Aorta (tissue), 5 donors: ENCODE results near the gene TMEM167B. TPM values are rescaled to one million over a fixed set of nuclear protein-coding genes. Genes with fewer than 3 reads are reported as not detected.

Experiments
- ATAC-seq: fragments of 200-7000 bp; cut with Tn5 transposase; one replicate; pipeline ENCODE4 v1.9.1; 2022; ENCODE audit warnings: moderate library complexity; ENCODE audit not compliant: low FRiP score
- DNase-seq, 2 donors: peaks; one replicate each; pipeline ENCODE4 v3.0.0-alpha.2; 2020
- H3K27ac ChIP-seq, 2 donors: one replicate each; pipeline ENCODE4 v1.5.1; 2013; ENCODE audit warnings: low read length in 2 of 2, mild to moderate bottlenecking in 2 of 2, moderate library complexity in 2 of 2, control low read depth in 1 of 2, inconsistent platforms in 1 of 2, low read depth in 1 of 2
- H3K27me3 ChIP-seq, 2 donors: one replicate each; pipeline ENCODE4 v1.6.1; 2013; ENCODE audit warnings: control low read depth in 1 of 2, low read length in 1 of 2, mild to moderate bottlenecking in 1 of 2, moderate library complexity in 1 of 2; ENCODE audit not compliant: insufficient read depth in 2 of 2, control insufficient read depth in 1 of 2
- H3K36me3 ChIP-seq, 2 donors: one replicate each; pipeline ENCODE4 v1.6.1; 2013; ENCODE audit warnings: control low read depth in 1 of 2, low read length in 1 of 2, mild to moderate bottlenecking in 1 of 2; ENCODE audit not compliant: insufficient read depth in 2 of 2, control insufficient read depth in 1 of 2
- H3K4me1 ChIP-seq, 2 donors: one replicate each; pipeline ENCODE4 v1.6.1; 2013; ENCODE audit warnings: low read length in 2 of 2, control low read depth in 1 of 2, mild to moderate bottlenecking in 1 of 2, moderate library complexity in 1 of 2; ENCODE audit not compliant: insufficient read depth in 2 of 2, control insufficient read depth in 1 of 2
- H3K4me3 ChIP-seq, 2 donors: one replicate each; pipeline ENCODE4 v1.5.1; 2013; ENCODE audit warnings: low read length in 2 of 2, control low read depth in 1 of 2, mild to moderate bottlenecking in 1 of 2
- H3K9me3 ChIP-seq: one replicate; pipeline ENCODE4 v1.6.1; 2013; ENCODE audit warnings: mild to moderate bottlenecking, low read length; ENCODE audit not compliant: control insufficient read depth
- WGBS, 2 donors: extraction: QIAGEN DNeasy Blood & Tissue Kit; methylation state at CpG; one replicate each; pipeline ENCODE4 v1.1.7; 2013; 5-methylcytosine and 5-hydroxymethylcytosine counted together
- intact Hi-C, 2 donors: fragments of 100-400 bp; cut with DNase I; formaldehyde crosslinking; loops; one replicate each; pipeline versions ENCODE4 v1.14.2 to v1.15.0; 2022
- polyA plus RNA-seq, 2 donors: library from polyadenylated mRNA; stranded (reverse); fragments of 200-250 nt; gene quantifications; one replicate each; pipeline ENCODE4 v1.2.3, GENCODE V29; 2013
- total RNA-seq, 2 donors: library from RNA; stranded (reverse); fragmentation: NEBNext Ultra II Directional; extraction: Animal tissue kit (Norgen Biotek cat#: 25700); gene quantifications; one replicate each; pipeline ENCODE4 v1.2.1, GENCODE V29; 2021
- donor health status: healthy with polysubstance abuse.
- donor health status: Bipolar disorder and iron deficiency.
- donor health status: DM: no; HTN: no; CAD: no.
- donor health status: DM: no; HTN: no; CAD: no.
- donor health status: DM: yes; HTN: yes; CAD: no.

The TMEM167B gene
- total and polyA plus RNA-seq, 4 donors = 26.7 to 43.2 (median 35.1) TPM

DNA sequence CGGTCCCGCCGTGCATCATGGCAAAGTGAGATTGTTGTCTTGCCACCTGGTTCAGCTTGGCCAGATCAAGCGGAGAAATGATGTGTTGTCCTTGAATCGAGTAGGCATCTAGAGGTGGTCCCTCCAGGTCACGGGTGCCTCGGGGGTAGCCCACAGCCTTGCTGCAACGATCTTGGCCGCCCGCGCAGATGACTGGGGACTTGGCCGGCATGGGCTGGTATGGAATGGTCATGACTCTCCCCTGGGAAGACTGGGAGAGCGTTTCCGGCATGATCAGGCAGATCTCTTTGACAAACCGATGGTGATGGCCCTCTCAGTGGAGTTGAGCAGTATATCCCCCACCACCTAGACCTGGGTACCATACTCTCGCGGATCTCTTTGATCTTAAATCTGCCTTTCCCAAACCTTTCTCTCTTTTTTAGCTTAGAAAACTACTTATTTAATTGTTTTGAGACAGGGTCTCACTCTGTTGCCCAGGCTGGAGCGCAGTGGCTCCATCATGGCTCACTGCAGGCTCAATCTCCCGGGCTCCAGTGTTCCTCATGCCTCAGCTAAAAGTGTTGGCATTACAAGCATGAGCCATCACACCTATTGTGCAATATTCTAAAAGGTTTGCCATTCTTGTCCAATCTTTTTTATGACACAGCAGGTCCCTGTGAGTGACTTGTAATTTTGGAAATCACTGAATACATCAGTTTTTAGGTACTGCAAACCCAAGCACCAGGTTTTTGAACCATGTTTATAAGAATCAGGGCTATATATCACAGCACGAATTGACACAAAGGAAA is 14.0 kb downstream of the TMEM167B start:
- ATAC-seq (no peak), DNase-seq (no peak)
- WGBS, 2 donors = 85 to 86% methylated on average over 20 of the region's 20 CpGs
- Histone ChIP-seq H3K36me3 (peaks cover 0 to 2% of the 10 kb centered on the region in 2 donors), H3K4me3 (no peak overlapping the region), H3K27ac (no peak overlapping the region), H3K9me3 (no peaks in the 10 kb centered on the region), H3K27me3 (no peaks in the 10 kb centered on the region), H3K4me1 (peaks cover 0 to 2% of the 10 kb centered on the region in 2 donors)
- intact Hi-C loops = no loop called here

DNA sequence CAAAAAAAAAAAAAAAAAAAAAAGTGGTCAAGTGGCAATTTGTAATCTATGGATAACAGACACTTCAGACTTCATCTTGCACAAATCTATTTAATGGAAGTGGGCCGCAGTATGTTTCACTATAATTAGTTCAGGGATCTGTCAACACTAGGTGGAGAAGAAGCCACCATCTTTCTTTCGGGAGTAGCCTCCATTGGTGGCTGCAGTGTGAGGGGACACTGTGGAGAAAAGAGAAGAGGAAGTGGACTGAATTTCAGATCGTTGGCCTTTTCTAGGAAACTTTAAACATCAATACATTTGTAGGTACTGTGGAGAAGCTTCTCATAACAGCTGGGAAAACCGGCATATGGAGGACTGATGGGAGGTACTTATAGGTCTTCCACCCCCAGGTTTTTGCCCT is 15.3 kb downstream of the TMEM167B start:
- Histone ChIP-seq H3K27me3 (no peaks in the 10 kb centered on the region), H3K4me3 (no peak overlapping the region), H3K36me3 (peaks cover 0 to 2% of the 10 kb centered on the region in 2 donors), H3K4me1 (peaks cover 0 to 2% of the 10 kb centered on the region in 2 donors), H3K27ac (no peak overlapping the region), H3K9me3 (no peaks in the 10 kb centered on the region)
- intact Hi-C loops = no loop called here
- WGBS, 2 donors = 80 to 81% methylated on average over 4 of the region's 4 CpGs
- ATAC-seq (no peak), DNase-seq (no peak)

GRCh38 chr1:109107785-109108184 is 17.2 kb downstream of the TMEM167B start:
- Histone ChIP-seq H3K27ac (no peak overlapping the region), H3K36me3 (no peaks in the 10 kb centered on the region), H3K27me3 (no peaks in the 10 kb centered on the region), H3K4me3 (no peak overlapping the region), H3K4me1 (no peaks in the 10 kb centered on the region), H3K9me3 (no peaks in the 10 kb centered on the region)
- no peak for DNase-seq
- no peak for ATAC-seq
- intact Hi-C loops = no loop called here
- WGBS, 2 donors = 79 to 83% methylated on average over 7 of the region's 7 CpGs

DNA sequence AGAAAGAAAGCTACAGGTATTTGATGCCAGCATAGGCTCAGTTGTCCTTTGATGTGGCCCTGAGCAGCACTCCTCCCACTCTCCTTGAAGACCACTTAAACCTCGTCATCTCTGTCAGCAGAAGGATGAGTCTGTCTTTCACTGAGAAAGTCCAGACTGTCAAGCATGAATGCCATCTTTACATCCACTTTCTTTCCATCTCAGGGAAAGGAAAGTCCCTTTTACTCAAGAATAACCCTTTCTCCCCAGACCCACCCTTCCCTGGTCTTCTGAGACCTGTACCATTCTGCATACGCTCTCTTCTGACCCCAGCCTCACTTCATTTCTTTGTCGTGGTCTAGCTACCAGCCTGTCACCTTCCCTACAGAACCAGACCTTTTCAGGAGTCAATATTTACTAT is 19.3 kb downstream of the TMEM167B start:
- WGBS, 2 donors = 62 to 69% methylated on average over 3 of the region's 3 CpGs
- H3K4me3 ChIP-seq = no peak overlapping the region
- no peaks in the 10 kb centered on the region for H3K9me3 ChIP-seq
- intact Hi-C loops = loop anchor here in 1 of 2 donors (5.0 to 10.0 kb wide), 2 partner anchors 102 to 145 kb away; partner anchors contain the start of genes CLCC1 and SARS1
- H3K27ac ChIP-seq = no peak overlapping the region
- no peaks in the 10 kb centered on the region for H3K4me1 ChIP-seq
- no peaks in the 10 kb centered on the region for H3K27me3 ChIP-seq
- H3K36me3 ChIP-seq = no peaks in the 10 kb centered on the region
- DNase-seq (no peak), ATAC-seq (no peak)

DNA sequence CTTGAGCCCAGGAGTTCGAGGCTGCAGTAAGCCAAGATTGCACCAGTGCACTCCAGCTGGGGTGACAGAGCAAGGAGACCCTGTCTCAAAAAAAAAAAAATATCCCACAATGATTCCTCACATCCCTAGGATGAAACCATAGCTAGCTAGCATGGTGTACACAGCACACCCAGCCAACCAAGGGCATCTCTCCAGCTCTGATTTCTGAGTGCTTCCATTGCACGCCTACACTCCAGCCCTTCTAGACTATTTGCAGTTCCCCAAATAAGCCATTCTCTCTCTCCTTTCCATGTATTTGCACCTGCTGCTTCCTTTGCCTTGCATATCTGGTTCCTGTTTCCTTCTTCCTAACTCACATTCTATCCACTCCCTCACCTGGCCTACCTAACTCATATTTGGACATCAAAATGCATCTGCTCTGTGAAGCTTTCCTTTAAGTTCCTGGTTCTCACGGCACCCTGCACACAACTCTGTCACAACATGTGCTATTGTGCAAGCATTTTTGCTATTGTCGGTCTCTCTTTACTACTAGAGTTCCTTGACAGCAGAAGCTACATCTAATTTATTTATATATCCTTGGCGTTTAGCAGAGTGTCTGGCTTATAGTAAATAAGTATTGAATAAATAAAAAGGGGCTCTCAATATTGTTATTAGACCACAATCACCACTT is 21.0 kb downstream of the TMEM167B start:
- no peak for DNase-seq
- intact Hi-C loops = loop anchor here in 1 of 2 donors (5.0 to 10.0 kb wide), 2 partner anchors 101 to 147 kb away; partner anchors contain the start of genes CLCC1 and SARS1
- no peak for ATAC-seq
- H3K4me3 ChIP-seq = no peak overlapping the region
- no peak overlapping the region for H3K27ac ChIP-seq
- WGBS, 2 donors = 69 to 76% methylated on average over 5 of the region's 5 CpGs
- no peaks in the 10 kb centered on the region for H3K27me3 ChIP-seq
- H3K9me3 ChIP-seq = no peaks in the 10 kb centered on the region
- no peaks in the 10 kb centered on the region for H3K36me3 ChIP-seq
- H3K4me1 ChIP-seq = no peaks in the 10 kb centered on the region

DNA sequence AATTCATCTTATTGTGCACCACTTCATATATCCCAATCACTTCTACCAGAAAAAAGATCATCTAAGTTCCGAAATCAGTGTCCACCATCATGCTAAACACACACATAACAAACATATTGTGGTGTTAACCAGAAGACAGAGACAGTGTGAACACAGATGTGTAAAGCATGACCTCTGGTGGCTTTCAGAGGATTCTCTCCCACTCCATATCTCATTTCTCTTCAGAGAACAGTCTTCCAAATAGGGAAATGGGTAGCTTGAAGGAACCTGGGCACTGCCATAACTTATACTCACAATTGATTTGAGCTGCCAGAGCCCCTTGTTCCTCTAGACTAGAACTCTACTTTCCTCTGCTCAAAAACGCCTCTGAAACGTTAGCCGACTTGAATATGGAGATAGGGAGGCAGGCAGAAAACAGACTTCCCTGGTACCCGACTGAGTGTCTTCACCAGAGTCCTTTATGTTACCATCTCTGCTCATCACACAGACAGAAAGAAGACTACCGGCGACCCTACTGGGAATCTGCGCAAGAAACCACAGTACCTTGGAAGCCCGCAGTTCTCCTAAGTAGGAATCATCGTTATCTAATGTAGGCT is 21.6 kb downstream of the TMEM167B start:
- DNase-seq = no peak
- H3K9me3 ChIP-seq = no peaks in the 10 kb centered on the region
- H3K4me1 ChIP-seq = no peaks in the 10 kb centered on the region
- no peaks in the 10 kb centered on the region for H3K36me3 ChIP-seq
- H3K4me3 ChIP-seq = no peak overlapping the region
- H3K27ac ChIP-seq = no peak overlapping the region
- intact Hi-C loops = loop anchor here in 1 of 2 donors (5.0 to 10.0 kb wide), 2 partner anchors 100 to 147 kb away; partner anchors contain the start of genes CLCC1 and SARS1
- no peaks in the 10 kb centered on the region for H3K27me3 ChIP-seq
- peak; percentile 40 for ATAC-seq
- 18 to 27% methylated on average over 10 of the region's 10 CpGs for WGBS, 2 donors

DNA sequence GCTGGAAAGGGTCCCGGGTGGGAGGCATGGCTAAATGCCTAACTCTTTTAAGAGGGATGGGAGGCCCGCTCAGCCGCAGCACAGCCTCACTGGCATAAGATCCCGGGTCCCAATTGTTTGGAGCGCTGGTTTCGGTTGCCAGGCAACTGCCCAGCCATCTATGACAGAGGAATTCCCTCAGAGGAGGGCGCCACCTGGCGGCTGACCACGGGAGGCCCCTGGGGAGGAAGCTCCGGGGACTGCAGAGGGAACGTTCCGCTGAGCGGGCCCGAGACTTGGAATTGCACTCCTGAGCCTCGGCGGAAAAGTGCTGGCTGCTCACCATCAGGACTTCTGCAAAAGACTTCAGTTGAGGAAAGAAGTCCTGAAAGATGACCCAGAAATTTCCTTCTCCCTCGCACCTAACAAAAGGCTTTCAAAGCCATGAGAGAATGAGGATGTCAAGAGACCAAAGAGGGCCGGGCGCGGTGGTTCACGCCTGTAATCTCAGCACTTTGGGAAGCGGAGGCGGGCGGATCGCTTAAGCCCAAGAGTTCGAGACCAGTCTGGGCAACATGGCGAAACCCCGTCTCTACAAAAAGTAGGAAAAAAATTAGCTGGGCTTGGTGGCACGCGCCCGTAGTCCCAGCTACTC is 22.2 kb downstream of the TMEM167B start:
- no peak overlapping the region for H3K4me3 ChIP-seq
- no peaks in the 10 kb centered on the region for H3K27me3 ChIP-seq
- ATAC-seq (peak; percentile 95), DNase-seq (peak; percentile 96 to 99)
- WGBS, 2 donors = 4 to 8% methylated on average over 31 of the region's 31 CpGs
- intact Hi-C loops = loop anchor here in 1 of 2 donors (5.0 to 10.0 kb wide), 2 partner anchors 100 to 148 kb away; partner anchors contain the start of genes CLCC1 and SARS1
- no peaks in the 10 kb centered on the region for H3K4me1 ChIP-seq
- no peaks in the 10 kb centered on the region for H3K9me3 ChIP-seq
- H3K36me3 ChIP-seq = no peaks in the 10 kb centered on the region
- H3K27ac ChIP-seq = no peak overlapping the region

GRCh38 chr1:109113590-109114341 is 23.2 kb downstream of the TMEM167B start, which contains the start of gene ELAPOR1:
Gene ELAPOR1, plus strand, starts transcription at chr1:109114115. Its CDS starts 69 bp downstream, at chr1:109114184.
- H3K9me3 ChIP-seq = no peaks in the 10 kb centered on the region
- intact Hi-C loops = loop anchor here in 1 of 2 donors (5.0 to 10.0 kb wide), 2 partner anchors 99 to 149 kb away; partner anchors contain the start of genes CLCC1 and SARS1
- H3K27ac ChIP-seq = no peak within 1 kb of the TSS
- H3K4me3 ChIP-seq = peak within 1 kb of the TSS in 1 of 2 donors; percentile 16
- H3K4me1 ChIP-seq = no peaks in the 10 kb centered on the region
- peak in 1 of 2 donors; percentile 66 for DNase-seq
- H3K36me3 ChIP-seq = no peaks in the 10 kb centered on the region
- no peaks in the 10 kb centered on the region for H3K27me3 ChIP-seq
- WGBS, 2 donors = 1% methylated on average over 40 to 56 of the region's 56 CpGs
- ATAC-seq = peak; percentile 17
